ENCODE measurements around the gene COX4I1. TPM values are rescaled to one million over a fixed set of nuclear protein-coding genes. Genes with fewer than 3 reads are reported as not detected.
"Not testable (repeated sequence)": the region's sequence is repeated elsewhere in the genome, so short reads cannot be mapped to it uniquely, and the experiment has no call there.

Gene COX4I1
- total RNA-seq, 4 donors from 2014 or later, result 516 to 726 (median 632) TPM

- intact Hi-C loops (cut with DNase I), result no loop called here
- no peak for DNase-seq
- Histone ChIP-seq H3K27ac (no peak overlapping the region), H3K9me3 (no peaks in the 10 kb centered on the region), H3K4me3 (replicated peaks in 1 of 3) (no peak overlapping the region), H3K4me1 (no peaks in the 10 kb centered on the region), H3K36me3 (no peaks in the 10 kb centered on the region), H3K27me3 (no peaks in the 10 kb centered on the region)
- WGBS, 2 donors, result 60 to 64% methylated on average over 24 of the region's 24 CpGs
- TF ChIP-seq POLR2A (IDR thresholded peaks at IDR 0.05), result no peak
- TF ChIP-seq, protein P1, sequence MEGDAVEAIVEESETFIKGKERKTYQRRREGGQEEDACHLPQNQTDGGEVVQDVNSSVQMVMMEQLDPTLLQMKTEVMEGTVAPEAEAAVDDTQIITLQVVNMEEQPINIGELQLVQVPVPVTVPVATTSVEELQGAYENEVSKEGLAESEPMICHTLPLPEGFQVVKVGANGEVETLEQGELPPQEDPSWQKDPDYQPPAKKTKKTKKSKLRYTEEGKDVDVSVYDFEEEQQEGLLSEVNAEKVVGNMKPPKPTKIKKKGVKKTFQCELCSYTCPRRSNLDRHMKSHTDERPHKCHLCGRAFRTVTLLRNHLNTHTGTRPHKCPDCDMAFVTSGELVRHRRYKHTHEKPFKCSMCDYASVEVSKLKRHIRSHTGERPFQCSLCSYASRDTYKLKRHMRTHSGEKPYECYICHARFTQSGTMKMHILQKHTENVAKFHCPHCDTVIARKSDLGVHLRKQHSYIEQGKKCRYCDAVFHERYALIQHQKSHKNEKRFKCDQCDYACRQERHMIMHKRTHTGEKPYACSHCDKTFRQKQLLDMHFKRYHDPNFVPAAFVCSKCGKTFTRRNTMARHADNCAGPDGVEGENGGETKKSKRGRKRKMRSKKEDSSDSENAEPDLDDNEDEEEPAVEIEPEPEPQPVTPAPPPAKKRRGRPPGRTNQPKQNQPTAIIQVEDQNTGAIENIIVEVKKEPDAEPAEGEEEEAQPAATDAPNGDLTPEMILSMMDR (IDR thresholded peaks at IDR 0.05), result no peak
Measured at GRCh38 chr16:85836706-85837582, 37.4 kb downstream of the COX4I1 start.

GRCh38 chr16:85837654-85838053, 38.2 kb downstream of the COX4I1 start:
- H3K36me3 ChIP-seq; H3K4me3 ChIP-seq (replicated peaks in 1 of 3); H3K4me1 ChIP-seq; intact Hi-C loops (cut with DNase I); H3K9me3 ChIP-seq; DNase-seq; H3K27me3 ChIP-seq; H3K27ac ChIP-seq: not testable (repeated sequence)
- 89 to 91% methylated on average over 4 of the region's 4 CpGs for WGBS, 2 donors

DNA sequence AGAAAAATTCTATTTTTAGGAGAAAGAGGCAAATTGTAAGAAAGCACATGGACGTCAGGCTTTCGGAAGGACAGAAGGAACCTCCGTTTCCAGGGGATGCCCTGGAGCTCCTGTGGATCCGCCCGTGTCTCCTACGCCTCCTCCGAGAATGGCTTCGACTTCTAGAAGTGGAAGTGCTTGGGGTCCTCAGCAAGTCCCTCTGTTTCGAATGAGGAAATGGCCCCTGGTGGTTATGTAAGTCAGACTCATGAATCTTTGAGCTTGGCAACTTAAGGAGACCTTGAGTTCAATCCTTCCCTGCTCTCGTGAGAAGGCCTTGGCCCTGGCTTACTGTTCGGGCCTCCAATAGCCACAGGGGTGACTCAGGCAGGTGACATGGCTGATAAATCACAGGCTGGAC, 38.9 kb downstream of the COX4I1 start:
- H3K4me1 ChIP-seq, result no peaks in the 10 kb centered on the region
- no peaks in the 10 kb centered on the region for H3K36me3 ChIP-seq
- 76 to 92% methylated on average over 9 to 11 of the region's 11 CpGs for WGBS, 2 donors
- no peaks in the 10 kb centered on the region for H3K9me3 ChIP-seq
- no peaks in the 10 kb centered on the region for H3K27me3 ChIP-seq
- intact Hi-C loops (cut with DNase I), result no loop called here
- TF ChIP-seq, protein P1 (IDR thresholded peaks at IDR 0.05), result no peak
- no peak for TF ChIP-seq POLR2A (IDR thresholded peaks at IDR 0.05)
- DNase-seq, result no peak
- H3K4me3 ChIP-seq (replicated peaks in 1 of 3), result no peak overlapping the region
- H3K27ac ChIP-seq, result no peak overlapping the region

DNA sequence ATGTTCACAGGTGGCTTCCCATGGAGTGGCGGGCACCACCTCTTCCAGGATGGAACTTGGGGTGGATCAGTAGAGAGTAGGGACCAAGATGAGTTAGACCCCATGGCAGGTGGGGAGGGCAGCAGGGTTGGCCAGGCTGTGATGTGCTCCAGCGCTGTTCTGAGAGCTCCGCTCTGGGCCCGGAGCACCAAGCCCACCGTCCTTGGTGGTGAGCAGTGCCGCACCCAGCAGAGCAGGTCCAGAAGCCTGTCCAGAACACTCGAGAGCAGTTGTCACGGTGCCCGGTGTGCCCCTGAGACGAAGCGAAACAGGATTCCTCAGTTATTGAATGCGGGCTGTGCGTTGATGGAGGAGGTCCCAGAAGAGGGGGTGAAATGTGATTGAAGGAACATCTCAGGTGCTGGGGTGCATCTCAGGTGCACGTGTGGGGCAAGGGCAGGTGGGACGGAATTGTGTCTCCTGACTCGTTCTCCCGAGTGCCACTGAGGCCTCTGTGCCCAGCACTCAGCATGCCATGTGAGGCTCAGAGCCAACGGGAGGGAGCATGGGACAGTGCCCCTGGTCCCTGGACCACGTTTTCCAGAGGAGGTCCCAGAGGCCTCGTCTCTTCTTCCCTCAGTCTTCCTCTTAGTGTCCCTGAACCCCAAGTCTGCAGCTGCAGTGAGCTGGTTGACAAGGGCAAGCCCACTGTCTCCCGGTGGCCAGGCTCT, 39.5 kb downstream of the COX4I1 start:
- Histone ChIP-seq H3K4me1 (no peaks in the 10 kb centered on the region), H3K4me3 (replicated peaks in 1 of 3) (no peak overlapping the region), H3K36me3 (no peaks in the 10 kb centered on the region), H3K27me3 (no peaks in the 10 kb centered on the region), H3K27ac (no peak overlapping the region), H3K9me3 (no peaks in the 10 kb centered on the region)
- TF ChIP-seq, protein P1 (IDR thresholded peaks at IDR 0.05), result no peak
- TF ChIP-seq POLR2A (IDR thresholded peaks at IDR 0.05), result no peak
- WGBS, 2 donors, result 82 to 83% methylated on average over 18 to 21 of the region's 21 CpGs
- DNase-seq, result no peak
- intact Hi-C loops (cut with DNase I), result no loop called here

DNA sequence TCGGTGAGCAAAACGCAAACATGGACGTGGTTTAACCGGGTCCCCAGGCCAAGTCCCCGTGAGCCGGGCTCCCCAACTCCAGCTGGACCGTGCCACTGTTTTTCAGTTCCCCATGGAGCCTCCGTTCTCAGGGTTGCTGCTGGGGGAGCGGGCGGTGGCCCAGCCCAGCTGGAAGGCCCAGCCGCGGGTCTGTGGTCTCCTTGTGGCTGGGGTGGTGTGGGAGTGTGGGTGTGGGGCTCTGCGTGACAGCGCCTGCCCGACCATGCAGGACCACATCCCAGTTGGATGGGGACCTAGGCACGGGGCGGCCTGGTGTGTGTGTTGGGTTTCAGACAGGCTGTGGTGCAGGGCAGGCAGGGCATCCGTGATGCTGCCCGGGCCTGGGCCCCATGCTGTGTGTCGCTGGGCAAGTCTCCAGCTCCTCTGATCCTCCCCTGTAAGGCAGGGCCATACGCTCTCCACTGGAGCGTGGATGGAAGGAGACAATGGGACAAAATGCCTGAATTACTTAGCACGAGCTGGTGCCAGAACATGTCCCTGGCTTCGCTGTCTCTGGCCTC, 40.3 kb downstream of the COX4I1 start:
- TF ChIP-seq, protein P1 (IDR thresholded peaks at IDR 0.05), result no peak
- no peak for TF ChIP-seq POLR2A (IDR thresholded peaks at IDR 0.05)
- H3K36me3 ChIP-seq, result no peaks in the 10 kb centered on the region
- H3K9me3 ChIP-seq, result no peaks in the 10 kb centered on the region
- H3K4me1 ChIP-seq, result no peaks in the 10 kb centered on the region
- H3K27ac ChIP-seq, result no peak overlapping the region
- intact Hi-C loops (cut with DNase I), result no loop called here
- WGBS, 2 donors, result 85 to 89% methylated on average over 17 to 18 of the region's 24 CpGs
- H3K4me3 ChIP-seq (replicated peaks in 1 of 3), result no peak overlapping the region
- no peak for DNase-seq
- H3K27me3 ChIP-seq, result no peaks in the 10 kb centered on the region

Data from thyroid gland (tissue), 4 donors.